Liver (tissue), 9 donors: ENCODE data around the gene CARS2. TPM values are rescaled to one million over a fixed set of nuclear protein-coding genes. Genes with fewer than 3 reads are reported as not detected.
"Not testable (repeated sequence)": the region's sequence is repeated elsewhere in the genome, so short reads cannot be mapped to it uniquely, and the experiment has no call there.

Experiments
- DNase-seq: peaks from one replicate; pipeline ENCODE4 v3.0.0-alpha.2; 2017; ENCODE audit warnings: low spot score
- H3K27ac ChIP-seq, 2 donors: one replicate each; pipeline ENCODE4 v1.7.0; 2013; ENCODE audit warnings: inconsistent platforms in 2 of 2, low read length in 2 of 2, control low read depth in 1 of 2, low read depth in 1 of 2, mild to moderate bottlenecking in 1 of 2
- H3K27me3 ChIP-seq, 4 donors: one replicate each; pipeline versions ENCODE4 v1.6.1 to v1.7.0; 2013; ENCODE audit warnings: low read length in 3 of 4, inconsistent platforms in 1 of 4, mild to moderate bottlenecking in 1 of 4, moderate library complexity in 1 of 4; ENCODE audit not compliant: control insufficient read depth in 4 of 4, insufficient read depth in 4 of 4
- H3K36me3 ChIP-seq, 4 donors: one replicate each; pipeline versions ENCODE4 v1.6.1 to v1.7.0; 2013; ENCODE audit warnings: low read length in 3 of 4, mild to moderate bottlenecking in 3 of 4, low read depth in 1 of 4, moderate library complexity in 1 of 4; ENCODE audit not compliant: control insufficient read depth in 4 of 4, insufficient read depth in 3 of 4
- H3K4me1 ChIP-seq, 4 donors: one replicate each; pipeline versions ENCODE4 v1.6.1 to v1.7.0; 2013; ENCODE audit warnings: low read length in 3 of 4, mild to moderate bottlenecking in 3 of 4, moderate library complexity in 1 of 4; ENCODE audit not compliant: control insufficient read depth in 4 of 4, insufficient read depth in 4 of 4
- H3K4me3 ChIP-seq, 3 donors: one replicate each; pipeline versions ENCODE4 v1.6.1 to v1.7.0; 2013; ENCODE audit warnings: low read length in 3 of 3, control low read depth in 1 of 3, low read depth in 1 of 3, mild to moderate bottlenecking in 1 of 3
- H3K9ac ChIP-seq, 2 donors: one replicate each; pipeline ENCODE4 v1.7.0; 2013; ENCODE audit warnings: low read length in 2 of 2, mild to moderate bottlenecking in 2 of 2, moderate library complexity in 2 of 2, control low read depth in 1 of 2, low read depth in 1 of 2
- H3K9me3 ChIP-seq, 4 donors: one replicate each; pipeline versions ENCODE4 v1.6.1 to v1.7.0; 2013; ENCODE audit warnings: low read length in 3 of 4; ENCODE audit not compliant: control insufficient read depth in 4 of 4
- EGR1 ChIP-seq, 2 donors: IDR thresholded peaks; 2 replicates each; pipeline ENCODE4 v1.6.1; 2016 to 2018; ENCODE audit warnings: antibody characterized with exemption in 2 of 2, low read depth in 2 of 2
- FOXA2 ChIP-seq: IDR thresholded peaks from 2 replicates; pipeline ENCODE4 v1.6.1; 2016; ENCODE audit warnings: antibody characterized with exemption
- GABPA ChIP-seq, 2 donors: IDR thresholded peaks in 1 of 2; conservative IDR thresholded peaks in 1 of 2; 2 replicates each; pipeline ENCODE4 v1.6.1; 2016; ENCODE audit warnings: antibody characterized with exemption in 2 of 2, mild to moderate bottlenecking in 1 of 2, moderate library complexity in 1 of 2
- HNF4A ChIP-seq, 2 donors: conservative IDR thresholded peaks; 2 replicates each; pipeline ENCODE4 v1.6.1; 2016; ENCODE audit warnings: antibody characterized with exemption in 2 of 2, mild to moderate bottlenecking in 2 of 2
- JUND ChIP-seq, 2 donors: IDR thresholded peaks; 2 replicates each; pipeline ENCODE4 v1.6.1; 2016; ENCODE audit warnings: antibody characterized with exemption in 2 of 2
- NR2F2 ChIP-seq: IDR thresholded peaks from 2 replicates; pipeline ENCODE4 v1.6.1; 2016; ENCODE audit warnings: antibody characterized with exemption
- RAD21 ChIP-seq, 2 donors: IDR thresholded peaks; 2 replicates each; pipeline ENCODE4 v1.6.1; 2016; ENCODE audit warnings: antibody characterized with exemption in 2 of 2, mild to moderate bottlenecking in 2 of 2
- SP1 ChIP-seq: IDR thresholded peaks from 2 replicates; pipeline ENCODE4 v1.6.1; 2018; ENCODE audit warnings: antibody characterized with exemption, mild to moderate bottlenecking
- TAF1 ChIP-seq: conservative IDR thresholded peaks from 2 replicates; pipeline ENCODE4 v1.6.1; 2016; ENCODE audit warnings: antibody characterized with exemption, mild to moderate bottlenecking
- YY1 ChIP-seq: IDR thresholded peaks from 2 replicates; pipeline ENCODE4 v1.6.1; 2016; ENCODE audit warnings: antibody characterized with exemption, mild to moderate bottlenecking
- WGBS: extraction: QIAGEN DNeasy Blood & Tissue Kit; methylation state at CpG from one replicate; pipeline ENCODE4 v1.1.7; 2013; 5-methylcytosine and 5-hydroxymethylcytosine counted together
- polyA plus RNA-seq, 2 donors: library from polyadenylated mRNA; stranded (reverse) in 1 of 2; unstranded in 1 of 2; fragments of 200-250 nt in 1 of 2; fragments of >200 nt in 1 of 2; fragmentation: Nextera tagmentation in 1 of 2; extraction: Ambion mirVana in 1 of 2; gene quantifications; one replicate each; pipeline versions ENCODE4 v1.2.1 to v1.2.3, GENCODE V29; 2013 to 2015
- total RNA-seq, 2 donors: library from RNA; depleted of rRNA; stranded (reverse); fragments of >200 nt; gene quantifications; one replicate each; pipeline ENCODE4 v1.2.3, GENCODE V29; 2014
- TF ChIP-seq, protein P1 (sequence below): IDR thresholded peaks from 2 replicates; pipeline ENCODE4 v1.6.1; 2016; ENCODE audit warnings: antibody characterized with exemption
- TF ChIP-seq, protein P2 (sequence below): fragments of 150-350 bp; IDR thresholded peaks from 2 replicates; pipeline ENCODE4 v1.5.1; 2017; ENCODE audit warnings: improper control_type of control experiment, low read depth, low read length; ENCODE audit not compliant: missing input control
- TF ChIP-seq, protein P3 (sequence below): IDR thresholded peaks from 2 replicates; pipeline ENCODE4 v1.6.1; 2016; ENCODE audit warnings: antibody characterized with exemption, mild to moderate bottlenecking
- TF ChIP-seq, protein P4 (sequence below): IDR thresholded peaks from 2 replicates; pipeline ENCODE4 v1.6.1; 2016; ENCODE audit warnings: antibody characterized with exemption
- TF ChIP-seq, protein P5 (sequence below): IDR thresholded peaks from 2 replicates; pipeline ENCODE4 v1.6.1; 2016; ENCODE audit warnings: antibody characterized with exemption
- donor health status: healthy.
- donor health status: healthy.
- donor health status: healthy.
- donor health status: healthy.
- donor health status: healthy.

CARS2 gene
- total and polyA plus RNA-seq, 4 donors, result 28.6 to 44.0 (median 31.4) TPM

DNA sequence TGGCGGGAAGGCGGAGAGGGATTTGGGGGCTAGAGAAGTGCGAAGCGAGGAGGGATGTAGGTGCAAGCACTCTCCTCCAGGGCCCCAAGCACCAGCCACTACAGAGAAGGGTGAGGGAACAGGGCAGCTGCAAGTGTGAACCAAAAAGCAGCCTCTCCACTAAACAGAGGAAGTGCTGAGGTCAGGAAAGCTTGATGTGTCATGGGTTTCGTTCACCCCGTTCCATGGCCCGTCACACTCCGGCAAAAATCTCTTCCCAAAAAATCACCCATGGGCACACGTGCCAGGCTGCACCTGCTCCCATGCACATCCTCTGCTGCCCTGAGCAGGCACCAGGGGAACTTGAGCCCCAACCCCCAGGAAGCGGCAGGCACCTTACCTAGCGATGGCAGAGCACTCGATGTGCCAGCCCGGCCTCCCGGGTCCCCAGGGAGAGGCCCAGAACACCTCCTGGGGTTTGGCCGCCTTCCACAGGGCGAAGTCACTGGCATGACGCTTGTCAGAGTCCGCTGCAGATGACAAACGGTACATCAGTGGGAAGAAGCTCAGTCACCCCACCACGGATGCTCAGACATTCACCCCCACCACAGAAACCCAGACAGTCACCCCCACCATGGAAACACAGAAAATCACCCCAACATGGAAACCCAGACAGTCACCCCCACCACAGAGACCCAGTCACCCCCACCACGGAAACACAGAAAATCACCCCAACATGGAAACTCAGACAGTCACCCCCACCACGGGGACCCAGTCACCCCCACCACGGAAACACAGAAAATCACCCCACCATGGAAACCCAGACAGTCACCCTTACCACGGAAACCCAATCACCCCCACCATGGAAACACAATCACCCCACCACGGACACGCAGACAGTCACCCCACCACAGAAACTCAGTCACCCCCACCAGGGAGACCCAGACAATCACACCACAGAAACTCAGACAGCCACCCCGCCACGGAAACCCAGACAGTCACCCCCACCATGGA is 29.0 kb downstream of the CARS2 start:
- Histone ChIP-seq H3K9ac (no peak overlapping the region), H3K27ac (no peak overlapping the region), H3K36me3 (peaks cover 9 to 25% (median 12%) of the 10 kb centered on the region in 4 donors)

DNA sequence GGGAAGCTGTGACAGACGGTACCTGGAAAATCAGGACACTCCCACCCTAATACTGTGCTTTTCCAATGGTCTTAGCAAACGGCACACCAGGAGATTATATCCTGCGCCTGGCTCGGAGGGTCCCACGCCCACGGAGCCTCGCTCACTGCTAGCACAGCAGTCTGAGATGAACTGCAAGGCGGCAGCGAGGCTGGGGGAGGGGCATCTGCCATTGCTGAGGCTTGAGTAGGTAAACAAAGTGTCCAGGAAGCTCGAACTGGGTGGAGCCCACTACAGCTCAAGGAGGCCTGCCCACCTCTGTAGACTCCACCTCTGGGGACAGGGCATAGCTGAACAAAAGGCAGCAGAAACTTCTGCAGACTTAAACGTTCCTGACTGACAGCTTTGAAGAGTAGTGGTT is 36.1 kb downstream of the CARS2 start:
- H3K4me3 ChIP-seq, H3K9me3 ChIP-seq, H3K27me3 ChIP-seq, H3K27ac ChIP-seq, DNase-seq, H3K4me1 ChIP-seq, H3K9ac ChIP-seq: not testable (repeated sequence)
- 95% methylated on average over 11 of the region's 11 CpGs for WGBS
- H3K36me3 ChIP-seq, result peaks cover 2 to 20% (median 15%) of the 10 kb centered on the region in 4 donors

More for the DNA sequence above, 29.0 kb downstream of the CARS2 start:
- H3K4me1 ChIP-seq, result no peaks in the 10 kb centered on the region
- 92% methylated on average over 28 of the region's 28 CpGs for WGBS
- no peak overlapping the region for H3K4me3 ChIP-seq
- no peak for DNase-seq
- TF ChIP-seq, protein P1, sequence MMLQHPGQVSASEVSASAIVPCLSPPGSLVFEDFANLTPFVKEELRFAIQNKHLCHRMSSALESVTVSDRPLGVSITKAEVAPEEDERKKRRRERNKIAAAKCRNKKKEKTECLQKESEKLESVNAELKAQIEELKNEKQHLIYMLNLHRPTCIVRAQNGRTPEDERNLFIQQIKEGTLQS, result no peak
- TF ChIP-seq FOXA2, result no peak
- no peak for TF ChIP-seq TAF1
- TF ChIP-seq, protein P2, sequence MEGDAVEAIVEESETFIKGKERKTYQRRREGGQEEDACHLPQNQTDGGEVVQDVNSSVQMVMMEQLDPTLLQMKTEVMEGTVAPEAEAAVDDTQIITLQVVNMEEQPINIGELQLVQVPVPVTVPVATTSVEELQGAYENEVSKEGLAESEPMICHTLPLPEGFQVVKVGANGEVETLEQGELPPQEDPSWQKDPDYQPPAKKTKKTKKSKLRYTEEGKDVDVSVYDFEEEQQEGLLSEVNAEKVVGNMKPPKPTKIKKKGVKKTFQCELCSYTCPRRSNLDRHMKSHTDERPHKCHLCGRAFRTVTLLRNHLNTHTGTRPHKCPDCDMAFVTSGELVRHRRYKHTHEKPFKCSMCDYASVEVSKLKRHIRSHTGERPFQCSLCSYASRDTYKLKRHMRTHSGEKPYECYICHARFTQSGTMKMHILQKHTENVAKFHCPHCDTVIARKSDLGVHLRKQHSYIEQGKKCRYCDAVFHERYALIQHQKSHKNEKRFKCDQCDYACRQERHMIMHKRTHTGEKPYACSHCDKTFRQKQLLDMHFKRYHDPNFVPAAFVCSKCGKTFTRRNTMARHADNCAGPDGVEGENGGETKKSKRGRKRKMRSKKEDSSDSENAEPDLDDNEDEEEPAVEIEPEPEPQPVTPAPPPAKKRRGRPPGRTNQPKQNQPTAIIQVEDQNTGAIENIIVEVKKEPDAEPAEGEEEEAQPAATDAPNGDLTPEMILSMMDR, result no peak
- TF ChIP-seq GABPA (IDR thresholded peaks at IDR 0.05 in 1 of 2, conservative IDR thresholded peaks at IDR 0.05 in 1 of 2), result no peak
- TF ChIP-seq RAD21 (IDR thresholded peaks at IDR 0.05), result no peak
- TF ChIP-seq EGR1 (IDR thresholded peaks at IDR 0.05; ENCODE audit: low read depth in 2 of 2), result no peak
- TF ChIP-seq, protein P3, sequence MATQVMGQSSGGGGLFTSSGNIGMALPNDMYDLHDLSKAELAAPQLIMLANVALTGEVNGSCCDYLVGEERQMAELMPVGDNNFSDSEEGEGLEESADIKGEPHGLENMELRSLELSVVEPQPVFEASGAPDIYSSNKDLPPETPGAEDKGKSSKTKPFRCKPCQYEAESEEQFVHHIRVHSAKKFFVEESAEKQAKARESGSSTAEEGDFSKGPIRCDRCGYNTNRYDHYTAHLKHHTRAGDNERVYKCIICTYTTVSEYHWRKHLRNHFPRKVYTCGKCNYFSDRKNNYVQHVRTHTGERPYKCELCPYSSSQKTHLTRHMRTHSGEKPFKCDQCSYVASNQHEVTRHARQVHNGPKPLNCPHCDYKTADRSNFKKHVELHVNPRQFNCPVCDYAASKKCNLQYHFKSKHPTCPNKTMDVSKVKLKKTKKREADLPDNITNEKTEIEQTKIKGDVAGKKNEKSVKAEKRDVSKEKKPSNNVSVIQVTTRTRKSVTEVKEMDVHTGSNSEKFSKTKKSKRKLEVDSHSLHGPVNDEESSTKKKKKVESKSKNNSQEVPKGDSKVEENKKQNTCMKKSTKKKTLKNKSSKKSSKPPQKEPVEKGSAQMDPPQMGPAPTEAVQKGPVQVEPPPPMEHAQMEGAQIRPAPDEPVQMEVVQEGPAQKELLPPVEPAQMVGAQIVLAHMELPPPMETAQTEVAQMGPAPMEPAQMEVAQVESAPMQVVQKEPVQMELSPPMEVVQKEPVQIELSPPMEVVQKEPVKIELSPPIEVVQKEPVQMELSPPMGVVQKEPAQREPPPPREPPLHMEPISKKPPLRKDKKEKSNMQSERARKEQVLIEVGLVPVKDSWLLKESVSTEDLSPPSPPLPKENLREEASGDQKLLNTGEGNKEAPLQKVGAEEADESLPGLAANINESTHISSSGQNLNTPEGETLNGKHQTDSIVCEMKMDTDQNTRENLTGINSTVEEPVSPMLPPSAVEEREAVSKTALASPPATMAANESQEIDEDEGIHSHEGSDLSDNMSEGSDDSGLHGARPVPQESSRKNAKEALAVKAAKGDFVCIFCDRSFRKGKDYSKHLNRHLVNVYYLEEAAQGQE, result no peak
- TF ChIP-seq YY1, result no peak
- TF ChIP-seq, protein P4, sequence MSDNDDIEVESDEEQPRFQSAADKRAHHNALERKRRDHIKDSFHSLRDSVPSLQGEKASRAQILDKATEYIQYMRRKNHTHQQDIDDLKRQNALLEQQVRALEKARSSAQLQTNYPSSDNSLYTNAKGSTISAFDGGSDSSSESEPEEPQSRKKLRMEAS, result no peak
- TF ChIP-seq HNF4A (conservative IDR thresholded peaks at IDR 0.05), result no peak
- TF ChIP-seq NR2F2, result no peak
- no peak for TF ChIP-seq SP1
- TF ChIP-seq, protein P5, sequence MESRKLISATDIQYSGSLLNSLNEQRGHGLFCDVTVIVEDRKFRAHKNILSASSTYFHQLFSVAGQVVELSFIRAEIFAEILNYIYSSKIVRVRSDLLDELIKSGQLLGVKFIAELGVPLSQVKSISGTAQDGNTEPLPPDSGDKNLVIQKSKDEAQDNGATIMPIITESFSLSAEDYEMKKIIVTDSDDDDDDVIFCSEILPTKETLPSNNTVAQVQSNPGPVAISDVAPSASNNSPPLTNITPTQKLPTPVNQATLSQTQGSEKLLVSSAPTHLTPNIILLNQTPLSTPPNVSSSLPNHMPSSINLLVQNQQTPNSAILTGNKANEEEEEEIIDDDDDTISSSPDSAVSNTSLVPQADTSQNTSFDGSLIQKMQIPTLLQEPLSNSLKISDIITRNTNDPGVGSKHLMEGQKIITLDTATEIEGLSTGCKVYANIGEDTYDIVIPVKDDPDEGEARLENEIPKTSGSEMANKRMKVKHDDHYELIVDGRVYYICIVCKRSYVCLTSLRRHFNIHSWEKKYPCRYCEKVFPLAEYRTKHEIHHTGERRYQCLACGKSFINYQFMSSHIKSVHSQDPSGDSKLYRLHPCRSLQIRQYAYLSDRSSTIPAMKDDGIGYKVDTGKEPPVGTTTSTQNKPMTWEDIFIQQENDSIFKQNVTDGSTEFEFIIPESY, result no peak
- no peak for TF ChIP-seq JUND (IDR thresholded peaks at IDR 0.05)
- no peaks in the 10 kb centered on the region for H3K9me3 ChIP-seq
- H3K27me3 ChIP-seq, result no peaks in the 10 kb centered on the region
